Urinary bladder (tissue), 4 donors: ENCODE measurements around the gene LAMB1. TPM values are rescaled to one million over a fixed set of nuclear protein-coding genes. Genes with fewer than 3 reads are reported as not detected.

Experiments
- DNase-seq: peaks from one replicate; pipeline ENCODE4 v3.0.0-alpha.2; 2015; ENCODE audit errors: extremely low spot score
- H3K27ac ChIP-seq: one replicate; pipeline ENCODE4 v1.5.1; 2013; ENCODE audit warnings: low read depth, mild to moderate bottlenecking, moderate library complexity
- H3K36me3 ChIP-seq: one replicate; pipeline ENCODE4 v1.6.1; 2013; ENCODE audit warnings: mild to moderate bottlenecking, moderate library complexity; ENCODE audit not compliant: insufficient read depth
- H3K4me1 ChIP-seq: one replicate; pipeline ENCODE4 v1.6.1; 2013; ENCODE audit warnings: mild to moderate bottlenecking, moderate library complexity; ENCODE audit not compliant: insufficient read depth
- H3K4me3 ChIP-seq: one replicate; pipeline ENCODE4 v1.5.1; 2013; ENCODE audit warnings: low read depth, low read length
- WGBS: extraction: QIAGEN DNeasy Blood & Tissue Kit; methylation state at CpG from one replicate; pipeline ENCODE4 v1.1.7; 2013; 5-methylcytosine and 5-hydroxymethylcytosine counted together
- polyA plus RNA-seq: library from polyadenylated mRNA; stranded (reverse); fragments of 200-250 nt; gene quantifications from one replicate; pipeline ENCODE4 v1.2.3, GENCODE V29; 2013
- total RNA-seq: library from RNA; depleted of rRNA; stranded (reverse); fragments of >200 nt; gene quantifications from one replicate; pipeline ENCODE4 v1.2.3, GENCODE V29; 2014
- donor health status: healthy with polysubstance abuse.
- donor health status: healthy.

LAMB1 gene
- total and polyA plus RNA-seq, 2 donors, result 233 to 323 TPM

GRCh38 chr7:108030516-108030915 lies 27.6 kb upstream of the LAMB1 start:
- H3K36me3 ChIP-seq, result no peaks in the 10 kb centered on the region
- DNase-seq, result no peak
- no peak overlapping the region for H3K4me3 ChIP-seq
- no peaks in the 10 kb centered on the region for H3K4me1 ChIP-seq
- WGBS, result 95% methylated on average over 3 of the region's 3 CpGs
- no peak overlapping the region for H3K27ac ChIP-seq

DNA sequence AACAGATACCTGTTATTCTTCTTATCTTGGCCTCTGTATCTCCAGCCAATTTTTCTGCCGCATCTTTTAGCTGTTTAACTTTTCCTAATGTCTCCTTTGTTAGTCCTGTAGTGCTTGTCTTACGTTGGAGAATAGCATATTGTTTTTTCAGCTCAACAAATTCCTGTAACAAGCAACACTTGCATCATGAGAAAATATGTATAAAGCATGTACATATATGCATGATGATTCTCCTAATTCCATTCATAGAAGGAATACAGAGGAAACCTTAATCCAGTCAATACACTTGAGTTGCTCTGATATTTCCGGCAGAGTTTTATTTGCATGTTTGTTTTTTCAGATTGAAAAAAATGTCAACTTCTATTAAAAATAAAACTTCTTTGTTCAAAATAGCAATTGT lies 26.1 kb upstream of the LAMB1 start:
- Histone ChIP-seq H3K4me1 (no peaks in the 10 kb centered on the region), H3K4me3 (no peak overlapping the region), H3K27ac (no peak overlapping the region), H3K36me3 (no peaks in the 10 kb centered on the region)
- no peak for DNase-seq
- WGBS, result 91% methylated on average over 3 of the region's 3 CpGs

GRCh38 chr7:108028111-108028510 lies 25.1 kb upstream of the LAMB1 start:
- WGBS, result 84% methylated on average over 2 of the region's 2 CpGs
- Histone ChIP-seq H3K4me1 (no peaks in the 10 kb centered on the region), H3K4me3 (no peak overlapping the region), H3K36me3 (no peaks in the 10 kb centered on the region), H3K27ac (no peak overlapping the region)
- no peak for DNase-seq

DNA sequence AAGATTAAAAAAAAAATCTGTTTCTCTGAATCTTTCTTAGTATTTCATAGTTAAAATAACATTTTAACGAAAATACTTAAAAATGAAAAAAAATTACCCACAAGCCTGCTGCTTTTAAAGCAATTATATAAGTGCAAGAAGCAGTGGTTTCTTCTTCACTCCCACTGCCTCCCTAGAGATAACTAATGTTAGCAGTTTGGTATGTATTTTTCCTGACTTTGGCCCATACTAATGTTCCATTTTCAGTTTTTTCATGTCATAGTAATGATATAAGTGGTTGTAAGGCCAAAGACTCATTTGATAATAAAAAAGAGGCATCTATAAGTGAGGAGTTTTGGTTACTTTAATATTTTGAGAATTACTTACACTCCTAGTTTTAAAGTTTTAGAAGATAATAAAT lies 24.3 kb upstream of the LAMB1 start:
- 69% methylated on average over 1 of the region's 1 CpG for WGBS
- DNase-seq, result no peak
- no peaks in the 10 kb centered on the region for H3K36me3 ChIP-seq
- no peaks in the 10 kb centered on the region for H3K4me1 ChIP-seq
- no peak overlapping the region for H3K27ac ChIP-seq
- H3K4me3 ChIP-seq, result no peak overlapping the region

DNA sequence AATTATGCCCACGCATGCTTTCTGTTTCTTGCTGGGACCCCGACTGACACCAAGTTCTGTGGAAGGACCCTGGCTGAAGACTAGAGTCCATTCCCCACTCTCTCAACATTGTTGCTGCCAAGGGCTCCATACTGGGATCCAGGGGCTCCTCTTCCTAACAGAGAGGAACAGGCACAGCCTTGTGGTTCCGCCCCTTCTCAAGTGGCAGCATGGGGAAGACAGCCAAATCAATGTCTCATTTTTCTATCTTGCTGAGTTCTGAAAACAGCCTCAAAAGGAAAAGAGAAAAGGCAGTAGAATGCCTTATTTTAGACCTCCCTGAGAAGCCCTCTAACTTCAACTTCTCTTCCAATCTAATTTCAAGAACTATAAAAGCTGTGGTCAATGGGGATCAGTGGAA lies 23.7 kb upstream of the LAMB1 start:
- Histone ChIP-seq H3K4me3 (no peak overlapping the region), H3K36me3 (no peaks in the 10 kb centered on the region), H3K27ac (no peak overlapping the region), H3K4me1 (no peaks in the 10 kb centered on the region)
- DNase-seq, result no peak
- WGBS, result 89% methylated on average over 3 of the region's 3 CpGs

DNA sequence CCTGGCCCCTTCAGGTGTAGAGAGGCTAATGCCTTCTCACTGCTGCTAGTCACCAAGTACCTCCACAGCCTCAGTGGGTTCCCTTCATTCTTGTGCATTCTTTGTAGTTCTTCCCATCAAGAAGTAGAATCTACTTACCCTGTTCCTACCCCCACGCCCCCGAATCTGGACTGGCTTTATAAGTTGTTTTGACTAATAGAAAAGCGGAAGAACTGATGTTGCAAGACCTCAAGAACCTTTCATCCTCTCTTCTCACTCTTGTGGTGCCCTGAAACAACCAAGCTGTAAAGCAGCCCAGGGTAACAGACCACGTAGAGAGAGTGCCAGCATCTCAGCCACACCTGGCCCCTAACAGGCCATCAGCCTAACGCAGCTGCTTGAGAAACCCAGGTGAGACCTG lies 23.2 kb upstream of the LAMB1 start:
- no peaks in the 10 kb centered on the region for H3K4me1 ChIP-seq
- DNase-seq, result no peak
- 97% methylated on average over 5 of the region's 5 CpGs for WGBS
- no peaks in the 10 kb centered on the region for H3K36me3 ChIP-seq
- H3K4me3 ChIP-seq, result no peak overlapping the region
- H3K27ac ChIP-seq, result no peak overlapping the region

- no peak overlapping the region for H3K27ac ChIP-seq
- no peaks in the 10 kb centered on the region for H3K4me1 ChIP-seq
- 90% methylated on average over 6 of the region's 6 CpGs for WGBS
These were observed 21.6 kb upstream of the LAMB1 start for GRCh38 chr7:108024538-108024937.

GRCh38 chr7:108020585-108020984 lies 17.6 kb upstream of the LAMB1 start:
- no peak overlapping the region for H3K27ac ChIP-seq
- no peaks in the 10 kb centered on the region for H3K36me3 ChIP-seq
- DNase-seq, result no peak
- no peak overlapping the region for H3K4me3 ChIP-seq
- 82% methylated on average over 2 of the region's 2 CpGs for WGBS
- no peaks in the 10 kb centered on the region for H3K4me1 ChIP-seq

More at GRCh38 chr7:108024538-108024937, 21.6 kb upstream of the LAMB1 start:
- no peaks in the 10 kb centered on the region for H3K36me3 ChIP-seq
- H3K4me3 ChIP-seq, result no peak overlapping the region
- DNase-seq, result no peak

DNA sequence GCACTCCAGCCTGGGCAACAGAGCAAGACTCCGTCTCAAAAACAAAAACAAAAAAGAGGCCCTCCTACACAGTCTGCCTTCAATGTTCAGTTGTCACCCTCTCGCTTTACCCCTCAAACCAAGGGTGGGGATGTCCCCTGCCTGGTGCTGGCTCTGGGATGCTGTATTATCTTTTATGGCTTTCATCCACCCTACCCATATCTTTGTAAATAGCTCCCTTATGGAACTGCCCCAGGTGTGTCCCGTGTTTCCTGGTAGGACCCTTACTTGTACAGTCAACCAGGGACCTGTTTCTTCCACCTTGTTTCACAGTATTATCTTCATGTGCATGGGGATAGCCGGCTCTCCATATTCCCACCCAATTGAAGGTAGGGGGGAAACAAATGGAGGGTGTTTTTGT lies 15.7 kb upstream of the LAMB1 start:
- Histone ChIP-seq H3K27ac (no peak overlapping the region), H3K4me1 (no peaks in the 10 kb centered on the region), H3K4me3 (no peak overlapping the region), H3K36me3 (no peaks in the 10 kb centered on the region)
- no peak for DNase-seq
- WGBS, result 96% methylated on average over 4 of the region's 4 CpGs

- no peaks in the 10 kb centered on the region for H3K36me3 ChIP-seq
- DNase-seq, result no peak
- H3K27ac ChIP-seq, result no peak overlapping the region
- H3K4me1 ChIP-seq, result no peaks in the 10 kb centered on the region
- WGBS, result 76% methylated on average over 4 of the region's 4 CpGs
- H3K4me3 ChIP-seq, result no peak overlapping the region
These were observed 14.8 kb upstream of the LAMB1 start for GRCh38 chr7:108017776-108018151.

GRCh38 chr7:108016841-108017775 lies 14.1 kb upstream of the LAMB1 start:
- WGBS, result 24% methylated on average over 2 of the region's 2 CpGs
- H3K27ac ChIP-seq, result no peak overlapping the region
- no peaks in the 10 kb centered on the region for H3K36me3 ChIP-seq
- no peak overlapping the region for H3K4me3 ChIP-seq
- no peak for DNase-seq
- H3K4me1 ChIP-seq, result no peaks in the 10 kb centered on the region

DNA sequence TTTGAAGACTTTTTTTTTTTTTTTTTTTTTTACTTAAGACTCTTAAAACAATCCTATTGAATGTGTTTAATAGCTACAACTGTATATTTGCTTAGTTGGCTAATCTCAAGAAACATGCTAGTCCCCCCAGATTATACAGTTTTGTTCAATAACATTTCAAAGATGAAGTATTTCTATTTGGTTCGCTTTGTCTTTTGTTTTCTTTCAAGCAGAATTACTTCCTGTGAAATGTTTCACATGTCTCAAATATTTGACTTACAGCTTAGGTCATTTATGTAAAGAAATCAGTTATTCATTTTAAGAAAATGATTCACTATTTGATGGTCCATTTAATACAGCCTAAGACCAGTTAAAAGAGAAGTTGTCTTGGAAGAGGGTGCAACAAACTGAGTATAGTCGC lies 12.8 kb upstream of the LAMB1 start:
- Histone ChIP-seq H3K4me3 (no peak overlapping the region), H3K4me1 (no peaks in the 10 kb centered on the region), H3K27ac (no peak overlapping the region), H3K36me3 (no peaks in the 10 kb centered on the region)
- 91% methylated on average over 2 of the region's 2 CpGs for WGBS
- DNase-seq, result no peak

- Histone ChIP-seq H3K36me3 (no peaks in the 10 kb centered on the region), H3K27ac (peak overlapping the region; percentile 45), H3K4me3 (no peak overlapping the region), H3K4me1 (no peaks in the 10 kb centered on the region)
- 39% methylated on average over 6 of the region's 6 CpGs for WGBS
- DNase-seq, result no peak
These were observed 12.1 kb upstream of the LAMB1 start for GRCh38 chr7:108014747-108015682.

DNA sequence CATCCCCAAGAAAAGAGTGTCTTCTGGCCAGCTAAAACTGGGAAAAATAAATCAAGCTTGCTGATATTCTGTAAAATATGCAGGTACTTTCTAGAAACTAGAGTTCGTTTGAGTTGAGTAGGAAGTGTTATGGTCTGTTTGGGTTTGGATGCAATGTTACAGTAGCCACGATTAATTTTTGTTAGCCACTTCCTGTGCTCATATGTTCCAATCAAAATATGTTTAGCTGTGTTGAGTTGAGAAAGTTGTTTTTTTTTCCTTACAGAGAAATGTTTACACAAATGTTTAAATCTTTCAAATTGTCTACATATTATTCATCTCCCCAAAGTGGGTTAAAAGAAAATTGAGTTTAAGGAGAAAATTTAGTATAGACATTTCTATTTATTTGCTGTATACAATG lies 11.3 kb upstream of the LAMB1 start:
- H3K27ac ChIP-seq, result no peak overlapping the region
- 49% methylated on average over 2 of the region's 2 CpGs for WGBS
- no peaks in the 10 kb centered on the region for H3K4me1 ChIP-seq
- no peak for DNase-seq
- no peak overlapping the region for H3K4me3 ChIP-seq
- H3K36me3 ChIP-seq, result no peaks in the 10 kb centered on the region
